SU-DHL-6 (cell line): ENCODE data around the gene CRYBG2.

Source experiments
- H2AFZ ChIP-seq: fragments of 200-600 bp; sonication (generic); 2 replicates; pipeline ENCODE4 v1.6.1; 2014; ENCODE audit warnings: low read depth, mild to moderate bottlenecking, moderate library complexity, mixed read lengths, antibody characterized with exemption, low read length; ENCODE audit not compliant: severe bottlenecking
- H3F3A ChIP-seq: fragments of 200-600 bp; shearing (Covaris generic); 2 replicates; pipeline ENCODE4 v1.6.0; 2016; ENCODE audit warnings: antibody characterized with exemption, mild to moderate bottlenecking; ENCODE audit not compliant: insufficient read depth
- H3K27ac ChIP-seq: fragments of 200-600 bp; sonication (generic); 2 replicates; pipeline ENCODE4 v1.5.1; 2016; ENCODE audit warnings: low read depth, mild to moderate bottlenecking, low read length, moderate library complexity, mixed read lengths
- H3K27me3 ChIP-seq: fragments of 200-600 bp; sonication (generic), shearing (Covaris generic); 2 replicates; pipeline ENCODE4 v1.6.0; 2014; ENCODE audit warnings: mild to moderate bottlenecking, low read length
- H3K36me3 ChIP-seq: fragments of 200-600 bp; sonication (generic); 2 replicates; pipeline ENCODE4 v1.6.1; 2014; ENCODE audit warnings: mild to moderate bottlenecking, low read length, mixed read lengths
- H3K4me2 ChIP-seq: fragments of 300-600, 200-600 bp; shearing (Covaris generic), sonication (generic); 2 replicates; pipeline ENCODE4 v1.6.0; 2014; ENCODE audit warnings: low read length, low read depth, mild to moderate bottlenecking; ENCODE audit not compliant: poor library complexity, severe bottlenecking
- H3K4me3 ChIP-seq: fragments of 200-600 bp; sonication (generic); 2 replicates; pipeline ENCODE4 v1.5.1; 2014; ENCODE audit warnings: antibody characterized with exemption, low read length, mild to moderate bottlenecking, mixed read lengths; ENCODE audit not compliant: insufficient read depth, poor library complexity, severe bottlenecking
- H3K79me2 ChIP-seq: fragments of 200-600 bp; sonication (generic); 2 replicates; pipeline ENCODE4 v1.6.1; 2014; ENCODE audit warnings: mild to moderate bottlenecking, low read length, moderate library complexity; ENCODE audit not compliant: insufficient read depth
- H3K9ac ChIP-seq: fragments of 200-600 bp; sonication (generic); 2 replicates; pipeline ENCODE4 v1.7.0; 2014; ENCODE audit warnings: mild to moderate bottlenecking, low read length
- H3K9me2 ChIP-seq: fragments of 200-600 bp; sonication (generic); replicated peaks from 2 replicates; pipeline ENCODE4 v1.6.1; 2014; ENCODE audit warnings: low read length; ENCODE audit not compliant: insufficient read depth
- H3K9me3 ChIP-seq: fragments of 200-600 bp; sonication (generic); 2 replicates; pipeline ENCODE4 v1.6.1; 2014; ENCODE audit warnings: low read length, mixed read lengths; ENCODE audit not compliant: insufficient read depth
- H4K20me1 ChIP-seq: fragments of 200-600 bp; sonication (generic); 2 replicates; pipeline ENCODE4 v1.6.1; 2014; ENCODE audit warnings: low read depth, mild to moderate bottlenecking, antibody characterized with exemption, low read length, moderate library complexity, mixed read lengths
- EZH2phosphoT487 ChIP-seq: fragments of 200-600 bp; sonication (generic), shearing (Covaris generic); conservative IDR thresholded peaks from 2 replicates; pipeline ENCODE4 v1.6.1; 2018; ENCODE audit warnings: mild to moderate bottlenecking, antibody characterized with exemption, low read length, moderate library complexity, mixed read lengths
- TF ChIP-seq, protein P1 (sequence below): fragments of 200-600 bp; sonication (generic); IDR thresholded peaks from one replicate; pipeline ENCODE4 v1.5.1; 2017; ENCODE audit warnings: antibody characterized with exemption, mild to moderate bottlenecking, low read length, moderate library complexity; ENCODE audit not compliant: insufficient read depth, poor library complexity, severe bottlenecking

CRYBG2 gene

GRCh38 chr1:26368486-26368885 is 14.6 kb upstream of the CRYBG2 start:
- no peaks in the 10 kb centered on the region for H3K9me3 ChIP-seq
- H3K36me3 ChIP-seq, result no peaks in the 10 kb centered on the region
- no peak overlapping the region for H3K9ac ChIP-seq
- TF ChIP-seq, protein P1, sequence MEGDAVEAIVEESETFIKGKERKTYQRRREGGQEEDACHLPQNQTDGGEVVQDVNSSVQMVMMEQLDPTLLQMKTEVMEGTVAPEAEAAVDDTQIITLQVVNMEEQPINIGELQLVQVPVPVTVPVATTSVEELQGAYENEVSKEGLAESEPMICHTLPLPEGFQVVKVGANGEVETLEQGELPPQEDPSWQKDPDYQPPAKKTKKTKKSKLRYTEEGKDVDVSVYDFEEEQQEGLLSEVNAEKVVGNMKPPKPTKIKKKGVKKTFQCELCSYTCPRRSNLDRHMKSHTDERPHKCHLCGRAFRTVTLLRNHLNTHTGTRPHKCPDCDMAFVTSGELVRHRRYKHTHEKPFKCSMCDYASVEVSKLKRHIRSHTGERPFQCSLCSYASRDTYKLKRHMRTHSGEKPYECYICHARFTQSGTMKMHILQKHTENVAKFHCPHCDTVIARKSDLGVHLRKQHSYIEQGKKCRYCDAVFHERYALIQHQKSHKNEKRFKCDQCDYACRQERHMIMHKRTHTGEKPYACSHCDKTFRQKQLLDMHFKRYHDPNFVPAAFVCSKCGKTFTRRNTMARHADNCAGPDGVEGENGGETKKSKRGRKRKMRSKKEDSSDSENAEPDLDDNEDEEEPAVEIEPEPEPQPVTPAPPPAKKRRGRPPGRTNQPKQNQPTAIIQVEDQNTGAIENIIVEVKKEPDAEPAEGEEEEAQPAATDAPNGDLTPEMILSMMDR, result no peak
- no peak for TF ChIP-seq EZH2phosphoT487
- no peak overlapping the region for H3K4me2 ChIP-seq
- no peak overlapping the region for H3K27ac ChIP-seq
- H3K79me2 ChIP-seq, result no peaks in the 10 kb centered on the region
- H3K9me2 ChIP-seq, result no peaks in the 10 kb centered on the region
- H3K4me3 ChIP-seq, result no peak overlapping the region
- H2AFZ ChIP-seq, result no peak overlapping the region
- H3F3A ChIP-seq, result no peaks in the 10 kb centered on the region
- no peaks in the 10 kb centered on the region for H4K20me1 ChIP-seq
- no peaks in the 10 kb centered on the region for H3K27me3 ChIP-seq

DNA sequence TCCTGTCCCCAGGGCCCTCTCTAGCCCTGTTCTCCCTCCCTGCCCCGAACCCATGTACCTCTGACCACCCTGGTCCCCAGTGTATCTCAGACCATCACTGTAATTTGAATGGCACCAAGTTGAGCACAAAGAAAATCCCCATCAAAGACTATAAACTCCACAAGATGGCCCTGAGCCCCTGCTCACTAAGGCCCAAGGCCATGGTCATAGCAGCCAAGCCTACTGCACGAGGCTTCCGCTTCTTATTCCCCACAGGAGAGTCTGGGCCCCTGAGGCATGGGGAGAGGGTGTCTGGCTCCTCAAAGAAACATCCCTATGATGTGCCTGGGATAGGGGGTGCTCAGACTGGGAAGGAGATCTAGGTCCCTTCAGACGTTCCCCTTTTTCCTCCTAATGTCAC is 14.1 kb upstream of the CRYBG2 start:
- TF ChIP-seq, protein P1, result no peak
- TF ChIP-seq EZH2phosphoT487, result no peak
- H3K9me2 ChIP-seq, result no peaks in the 10 kb centered on the region
- H3K27me3 ChIP-seq, result no peaks in the 10 kb centered on the region
- H4K20me1 ChIP-seq, result no peaks in the 10 kb centered on the region
- H3K4me2 ChIP-seq, result no peak overlapping the region
- H3F3A ChIP-seq, result no peaks in the 10 kb centered on the region
- no peak overlapping the region for H3K9ac ChIP-seq
- H3K9me3 ChIP-seq, result no peaks in the 10 kb centered on the region
- no peak overlapping the region for H3K4me3 ChIP-seq
- no peaks in the 10 kb centered on the region for H3K36me3 ChIP-seq
- H2AFZ ChIP-seq, result no peak overlapping the region
- no peak overlapping the region for H3K27ac ChIP-seq
- H3K79me2 ChIP-seq, result no peaks in the 10 kb centered on the region

GRCh38 chr1:26367441-26367840 is 13.5 kb upstream of the CRYBG2 start:
- H3K36me3 ChIP-seq, result no peaks in the 10 kb centered on the region
- no peak for TF ChIP-seq EZH2phosphoT487
- TF ChIP-seq, protein P1, result no peak
- H3K9me3 ChIP-seq, result no peaks in the 10 kb centered on the region
- H2AFZ ChIP-seq, result no peak overlapping the region
- H3K4me3 ChIP-seq, result no peak overlapping the region
- no peak overlapping the region for H3K9ac ChIP-seq
- no peaks in the 10 kb centered on the region for H3F3A ChIP-seq
- no peaks in the 10 kb centered on the region for H3K9me2 ChIP-seq
- no peak overlapping the region for H3K27ac ChIP-seq
- H4K20me1 ChIP-seq, result no peaks in the 10 kb centered on the region
- H3K27me3 ChIP-seq, result no peaks in the 10 kb centered on the region
- H3K79me2 ChIP-seq, result no peaks in the 10 kb centered on the region
- no peak overlapping the region for H3K4me2 ChIP-seq

- H3K27ac ChIP-seq, result no peak overlapping the region
- no peaks in the 10 kb centered on the region for H4K20me1 ChIP-seq
- H3F3A ChIP-seq, result no peaks in the 10 kb centered on the region
- no peaks in the 10 kb centered on the region for H3K9me2 ChIP-seq
- no peaks in the 10 kb centered on the region for H3K36me3 ChIP-seq
- H3K9ac ChIP-seq, result no peak overlapping the region
- no peaks in the 10 kb centered on the region for H3K27me3 ChIP-seq
- no peaks in the 10 kb centered on the region for H3K9me3 ChIP-seq
- TF ChIP-seq EZH2phosphoT487, result no peak
- TF ChIP-seq, protein P1, result no peak
- H3K4me3 ChIP-seq, result no peak overlapping the region
- H2AFZ ChIP-seq, result no peak overlapping the region
- no peaks in the 10 kb centered on the region for H3K79me2 ChIP-seq
- H3K4me2 ChIP-seq, result no peak overlapping the region
These were observed 11.0 kb upstream of the CRYBG2 start for GRCh38 chr1:26364956-26365355.
